H1 (cell line): ENCODE results near the gene ADGRB3. TPM values are rescaled to one million over a fixed set of nuclear protein-coding genes. Genes with fewer than 3 reads are reported as not detected.

Experiments used
- CTCF ChIA-PET: fragments of 300-600 bp; sonication (Branson Sonifier 250); formaldehyde crosslinking; loops from one replicate; lab custom pipeline; 2021; ENCODE audit not compliant: partially characterized antibody; lab: Charles Lee
- POLR2A ChIA-PET: fragments of 300-600 bp; sonication (Branson Sonifier 250); formaldehyde crosslinking; loops from one replicate; lab custom pipeline; 2021; ENCODE audit warnings: inconsistent platforms; ENCODE audit not compliant: partially characterized antibody; lab: Charles Lee
- DNase-seq, 2 experiments: peaks; one replicate each; pipeline versions ENCODE4 v3.0.0 to v3.0.0-alpha.2; 2010 to 2022; ENCODE audit warnings: low spot score in 2 of 2, low read depth in 1 of 2, mixed read lengths in 1 of 2
- FAIRE-seq: peaks from 2 replicates; lab custom pipeline; 2011; peaks lifted over from hg19 to GRCh38; lab: Jason Lieb, UNC
- H2AFZ ChIP-seq: 2 replicates; pipeline ENCODE4 v1.8.1; 2012; ENCODE audit warnings: low read length, inconsistent platforms
- H2AK5ac ChIP-seq: 2 replicates; pipeline ENCODE4 v1.6.1; 2013; ENCODE audit warnings: low read depth, low read length
- H2BK120ac ChIP-seq: replicated peaks from 2 replicates; pipeline ENCODE3; 2013; ENCODE audit warnings: low read depth, low read length, inconsistent platforms
- H2BK12ac ChIP-seq: 2 replicates; pipeline ENCODE4 v1.6.1; 2013; ENCODE audit warnings: low read depth, low read length
- H2BK15ac ChIP-seq: 2 replicates; pipeline ENCODE4 v1.6.1; 2013; ENCODE audit warnings: low read length
- H2BK20ac ChIP-seq: 2 replicates; pipeline ENCODE4 v1.6.1; 2013; ENCODE audit warnings: low read length
- H2BK5ac ChIP-seq: 2 replicates; pipeline ENCODE4 v1.6.1; 2013; ENCODE audit warnings: low read depth, low read length
- H3K14ac ChIP-seq: 2 replicates; pipeline ENCODE4 v1.6.1; 2013; ENCODE audit warnings: inconsistent platforms; ENCODE audit not compliant: insufficient read length
- H3K18ac ChIP-seq: 2 replicates; pipeline ENCODE4 v1.6.1; 2013; ENCODE audit warnings: low read length; ENCODE audit errors: extremely low read depth
- H3K23ac ChIP-seq: 2 replicates; pipeline ENCODE4 v1.6.1; 2013; ENCODE audit warnings: inconsistent platforms; ENCODE audit not compliant: insufficient read length
- H3K23me2 ChIP-seq: 2 replicates; pipeline ENCODE4 v1.6.1; 2013; ENCODE audit warnings: low read depth, low read length
- H3K27ac ChIP-seq: 2 replicates; pipeline ENCODE4 v1.6.1; 2011; ENCODE audit warnings: low read depth, low read length, inconsistent platforms
- H3K27me3 ChIP-seq, 4 experiments: replicated peaks in 1 of 4; 1 replicate in 1 of 4; 2 replicates in 3 of 4; pipeline versions ENCODE4 v1.6.1 to v1.8.1; 2011 to 2013; ENCODE audit warnings: low read length in 3 of 4, mild to moderate bottlenecking in 3 of 4, inconsistent platforms in 2 of 4, mixed read lengths in 2 of 4, moderate library complexity in 1 of 4; ENCODE audit not compliant: control insufficient read depth in 3 of 4, insufficient read depth in 3 of 4; ENCODE audit errors: extremely low read depth in 1 of 4
- H3K36me3 ChIP-seq, 4 experiments: 2 replicates each; pipeline versions ENCODE4 v1.6.1 to v1.8.1; 2011 to 2013; ENCODE audit warnings: mild to moderate bottlenecking in 4 of 4, low read length in 3 of 4, moderate library complexity in 2 of 4, control low read depth in 1 of 4, inconsistent platforms in 1 of 4; ENCODE audit not compliant: insufficient read depth in 4 of 4, control insufficient read depth in 2 of 4
- H3K4ac ChIP-seq: replicated peaks from 2 replicates; pipeline ENCODE3; 2013; ENCODE audit warnings: low read length, low read depth, mixed read lengths, inconsistent platforms; ENCODE audit not compliant: insufficient read length
- H3K4me1 ChIP-seq, 4 experiments: replicated peaks in 1 of 4; 1 replicate in 1 of 4; 2 replicates in 3 of 4; pipeline versions ENCODE4 v1.6.1 to v1.8.1; 2011 to 2013; ENCODE audit warnings: low read length in 3 of 4, inconsistent platforms in 2 of 4, mixed read lengths in 1 of 4; ENCODE audit not compliant: insufficient read depth in 4 of 4, control insufficient read depth in 3 of 4
- H3K4me2 ChIP-seq, 2 experiments: 2 replicates each; pipeline versions ENCODE4 v1.6.1 to v1.8.1; 2011 to 2013; ENCODE audit warnings: low read depth in 2 of 2, low read length in 2 of 2, control low read depth in 1 of 2, inconsistent platforms in 1 of 2, mild to moderate bottlenecking in 1 of 2; ENCODE audit not compliant: insufficient read depth in 1 of 2
- H3K4me3 ChIP-seq, 4 experiments: fragments of 200-600, 300-600 bp in 1 of 4; sonication (generic), shearing (Covaris generic), sonication (Bioruptor Twin) in 1 of 4; 2 replicates each; pipeline versions ENCODE4 v1.5.1 to v1.8.1; 2011 to 2016; ENCODE audit warnings: low read length in 4 of 4, low read depth in 3 of 4, control low read depth in 2 of 4, inconsistent platforms in 2 of 4, mild to moderate bottlenecking in 2 of 4, mixed read lengths in 1 of 4, moderate library complexity in 1 of 4; ENCODE audit not compliant: insufficient read depth in 2 of 4; ENCODE audit errors: extremely low read depth in 1 of 4
- H3K56ac ChIP-seq: replicated peaks from 2 replicates; pipeline ENCODE3; 2013; ENCODE audit warnings: low read depth, mild to moderate bottlenecking, mixed read lengths, low read length, inconsistent platforms; ENCODE audit not compliant: insufficient read length
- H3K79me1 ChIP-seq: 2 replicates; pipeline ENCODE4 v1.6.1; 2013; ENCODE audit warnings: low read depth, low read length, control low read depth
- H3K79me2 ChIP-seq, 2 experiments: 2 replicates each; pipeline versions ENCODE4 v1.6.1 to v1.8.1; 2012 to 2013; ENCODE audit warnings: low read length in 2 of 2, mild to moderate bottlenecking in 2 of 2, inconsistent platforms in 1 of 2; ENCODE audit not compliant: insufficient read depth in 2 of 2, control insufficient read depth in 1 of 2
- H3K9ac ChIP-seq, 4 experiments: replicated peaks in 1 of 4; 1 replicate in 1 of 4; 2 replicates in 3 of 4; pipeline versions ENCODE4 v1.6.1 to v1.8.1; 2011 to 2013; ENCODE audit warnings: low read depth in 3 of 4, low read length in 3 of 4, control low read depth in 2 of 4, mild to moderate bottlenecking in 2 of 4, moderate library complexity in 2 of 4, inconsistent platforms in 1 of 4; ENCODE audit errors: extremely low read depth in 1 of 4
- H3K9me3 ChIP-seq, 2 experiments: 2 replicates each; pipeline versions ENCODE4 v1.6.1 to v1.8.1; 2012 to 2013; ENCODE audit warnings: mild to moderate bottlenecking in 2 of 2, moderate library complexity in 2 of 2, control low read depth in 1 of 2, inconsistent platforms in 1 of 2, low read depth in 1 of 2, low read length in 1 of 2, mixed read lengths in 1 of 2; ENCODE audit not compliant: insufficient read depth in 2 of 2
- H4K20me1 ChIP-seq, 2 experiments: replicated peaks in 1 of 2; 2 replicates each; pipeline versions ENCODE3 to v1.8.1; 2011 to 2013; ENCODE audit warnings: inconsistent platforms in 2 of 2, low read length in 2 of 2, mild to moderate bottlenecking in 1 of 2; ENCODE audit not compliant: insufficient read depth in 2 of 2, control insufficient read depth in 1 of 2
- H4K5ac ChIP-seq: 2 replicates; pipeline ENCODE4 v1.6.1; 2013; ENCODE audit warnings: low read length, low read depth, mixed read lengths, inconsistent platforms; ENCODE audit not compliant: insufficient read length
- H4K8ac ChIP-seq: 2 replicates; pipeline ENCODE4 v1.8.0; 2013; ENCODE audit warnings: mild to moderate bottlenecking, moderate library complexity, low read length, inconsistent platforms; ENCODE audit not compliant: insufficient read depth; ENCODE audit errors: extremely low read depth
- H4K91ac ChIP-seq: replicated peaks from 2 replicates; pipeline ENCODE3; 2013; ENCODE audit warnings: low read length, mixed read lengths, inconsistent platforms; ENCODE audit not compliant: insufficient read length
- CHD1 ChIP-seq: IDR thresholded peaks from 2 replicates; pipeline ENCODE4 v1.6.1; 2012; ENCODE audit warnings: low read depth, low read length, improper control_type of control experiment
- CHD2 ChIP-seq: IDR thresholded peaks from 2 replicates; pipeline ENCODE4 v1.6.1; 2012; ENCODE audit warnings: low read length, improper control_type of control experiment
- GTF2F1 ChIP-seq: IDR thresholded peaks from 2 replicates; pipeline ENCODE4 v1.6.1; 2012; ENCODE audit warnings: low read depth, low read length, improper control_type of control experiment, borderline replicate concordance
- JUN ChIP-seq: IDR thresholded peaks from 2 replicates; pipeline ENCODE4 v1.6.1; 2011; ENCODE audit warnings: low read depth, mild to moderate bottlenecking, improper control_type of control experiment, low read length
- MAFK ChIP-seq: IDR thresholded peaks from 2 replicates; pipeline ENCODE4 v1.6.1; 2012; ENCODE audit warnings: low read depth, mild to moderate bottlenecking, improper control_type of control experiment, low read length
- PHF8 ChIP-seq: fragments of 200-600 bp; sonication (generic); conservative IDR thresholded peaks from 2 replicates; pipeline ENCODE4 v1.7.1; 2012; ENCODE audit warnings: low read depth, mild to moderate bottlenecking, inconsistent platforms, low read length, moderate library complexity
- POU5F1 ChIP-seq: IDR thresholded peaks from 2 replicates; pipeline ENCODE4 v1.6.1; 2011; ENCODE audit warnings: low read depth, mild to moderate bottlenecking, low read length, moderate library complexity
- YY1 ChIP-seq: IDR thresholded peaks from 2 replicates; pipeline ENCODE4 v1.6.1; 2011; ENCODE audit warnings: low read depth, mild to moderate bottlenecking, low read length
- WGBS, 2 experiments: shearing (Covaris generic) in 1 of 2; methylation state at CpG; one replicate each; pipeline versions ENCODE4 v1.1.6 to v1.1.7; 2013 to 2015; ENCODE audit warnings: low lambda C conversion rate in 2 of 2, mixed read lengths in 2 of 2, inconsistent platforms in 1 of 2, low coverage in 1 of 2, missing lambda C conversion rate in 1 of 2; ENCODE audit not compliant: insufficient replicate concordance in 2 of 2, insufficient coverage in 1 of 2, insufficient read length in 1 of 2; ENCODE audit errors: extremely low coverage in 1 of 2, missing lambda C conversion rate in 1 of 2; 5-methylcytosine and 5-hydroxymethylcytosine counted together
- polyA plus RNA-seq, 7 experiments: library from polyadenylated mRNA; depleted of rRNA in 3 of 7; stranded (reverse) in 5 of 7; unstranded in 2 of 7; fragments of >200 nt in 5 of 7; fragments of 200-250 nt in 2 of 7; gene quantifications; 1 replicate in 5 of 7; 2 replicates in 1 of 7; 4 replicates in 1 of 7; pipeline versions ENCODE4 v1.2.1 to v1.2.3, GENCODE V29; 2011 to 2013; ENCODE audit warnings: missing spikeins in 2 of 7, mixed read lengths in 2 of 7
- total RNA-seq: library from RNA; stranded (reverse); fragmentation: NEBNext Ultra II Directional; extraction: Animal tissue kit (Norgen Biotek cat#: 25700); gene quantifications from 2 replicates; pipeline ENCODE4 v1.2.1, GENCODE V29; 2021

ADGRB3 gene
- total and polyA plus RNA-seq, 2 of the 8 experiments (the other 6 are each of a cell fraction or from before 2014, with no cell fraction given): 0.35 to 1.2 TPM

DNA sequence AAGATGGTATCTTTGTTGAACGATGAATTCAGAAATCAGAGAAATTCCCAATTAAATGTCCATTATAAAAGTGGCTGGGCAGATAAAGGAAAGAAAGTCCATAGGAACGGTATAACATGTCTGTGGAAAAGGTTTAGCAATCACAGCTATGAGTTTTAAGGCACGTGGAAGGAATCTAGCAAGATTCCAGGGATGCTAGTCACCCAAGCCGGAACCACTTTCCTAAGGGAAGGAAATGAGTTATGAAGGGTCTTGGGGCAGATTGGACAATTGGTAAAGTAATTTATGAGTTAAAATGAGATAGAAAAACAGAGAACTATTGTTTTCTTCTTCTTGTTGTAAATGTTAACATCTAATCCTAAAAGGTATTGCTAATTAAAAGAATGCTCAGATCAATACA lies 384.8 kb downstream of the ADGRB3 start:
- H3K56ac ChIP-seq: no peak overlapping the region
- no peak overlapping the region for H3K4me2 ChIP-seq
- H4K20me1 ChIP-seq: no peaks in the 10 kb centered on the region
- no peak overlapping the region for H2BK20ac ChIP-seq
- H3K14ac ChIP-seq: no peak overlapping the region
- H3K79me1 ChIP-seq: no peaks in the 10 kb centered on the region
- TF ChIP-seq PHF8 (no peak), POU5F1 (no peak), YY1 (no peak), CHD2 (no peak), JUN (no peak), MAFK (no peak), GTF2F1 (no peak), CHD1 (no peak)
- no peak overlapping the region for H3K4me3 ChIP-seq
- H2AK5ac ChIP-seq: no peak overlapping the region
- no peak overlapping the region for H2AFZ ChIP-seq
- H2BK120ac ChIP-seq: no peak overlapping the region
- no peak overlapping the region for H4K91ac ChIP-seq
- no peaks in the 10 kb centered on the region for H3K79me2 ChIP-seq
- no peak for DNase-seq
- H3K27me3 ChIP-seq: no peaks in the 10 kb centered on the region
- H3K23ac ChIP-seq: no peak overlapping the region
- peaks cover 0 to 2% (median 0%) of the 10 kb centered on the region in 4 experiments; a peak in 1 of 7 replicates for H3K4me1 ChIP-seq
- H3K4ac ChIP-seq: no peak overlapping the region
- CTCF ChIA-PET: no interaction called here
- no peak overlapping the region for H3K27ac ChIP-seq
- H2BK12ac ChIP-seq: no peak overlapping the region
- H3K23me2 ChIP-seq: no peaks in the 10 kb centered on the region
- no peak overlapping the region for H3K9ac ChIP-seq
- H3K18ac ChIP-seq: no peak overlapping the region
- no peaks in the 10 kb centered on the region for H3K36me3 ChIP-seq
- no peak overlapping the region for H4K5ac ChIP-seq
- no peak overlapping the region for H2BK5ac ChIP-seq
- POLR2A ChIA-PET: no interaction called here
- 78% methylated on average over 4 of the region's 4 CpGs; no CpG with 5 or more reads in 1 of the 2 experiments for WGBS, 2 experiments
- no peak overlapping the region for H4K8ac ChIP-seq
- H3K9me3 ChIP-seq: no peaks in the 10 kb centered on the region
- H2BK15ac ChIP-seq: no peak overlapping the region
- FAIRE-seq: no peak
